HFFc6 (cell line): ENCODE results near the gene TMEM245. TPM values are rescaled to one million over a fixed set of nuclear protein-coding genes. Genes with fewer than 3 reads are reported as not detected.
A peak's percentile ranks its signal among the peaks of the same experiment; 100 is the strongest.
"Not testable (repeated sequence)": the region's sequence is repeated elsewhere in the genome, so short reads cannot be mapped to it uniquely, and the experiment has no call there.

Experiments
- DNase-seq: peaks from one replicate; pipeline ENCODE4 v3.0.0-alpha.2; 2018
- H3K27ac Mint-ChIP-seq: 2 replicates; pipeline ENCODE4 v1.8.0; 2020; ENCODE audit warnings: mild to moderate bottlenecking, mixed read lengths
- H3K27me3 Mint-ChIP-seq: 2 replicates; pipeline ENCODE4 v1.8.0; 2021; ENCODE audit warnings: mild to moderate bottlenecking, moderate library complexity, mixed read lengths; ENCODE audit not compliant: insufficient read depth
- H3K36me3 Mint-ChIP-seq: 2 replicates; pipeline ENCODE4 v1.8.0; 2021; ENCODE audit warnings: low read depth, mixed read lengths
- H3K4me1 Mint-ChIP-seq: 2 replicates; pipeline ENCODE4 v1.8.0; 2020; ENCODE audit warnings: low read depth, mixed read lengths
- H3K4me3 Mint-ChIP-seq: 2 replicates; pipeline ENCODE4 v1.8.0; 2020; ENCODE audit warnings: mild to moderate bottlenecking, moderate library complexity, mixed read lengths
- H3K9me3 Mint-ChIP-seq: 2 replicates; pipeline ENCODE4 v1.8.0; 2020; ENCODE audit warnings: mild to moderate bottlenecking, mixed read lengths
- CTCF ChIP-seq: fragments of 200-600 bp; sonication (generic); IDR thresholded peaks from 2 replicates; pipeline ENCODE4 v1.5.0; 2021; ENCODE audit warnings: antibody characterized with exemption, mild to moderate bottlenecking
- microRNA-seq: library from miRNA; unstranded; fragments of <30 nt; microRNA quantifications from one replicate; pipeline ENCODE4, GENCODE V29; 2019
- total RNA-seq, 6 experiments: library from RNA; stranded (reverse); fragmentation: NEBNext Ultra II Directional; extraction: Animal tissue kit (Norgen Biotek cat#: 25700); gene quantifications; 2 replicates in 1 of 6; 3 replicates in 5 of 6; pipeline ENCODE4 v1.2.3, GENCODE V29; 2021

Gene TMEM245
- total RNA-seq, 6 experiments from 2014 or later = 52.1 to 61.8 (median 57.4) TPM

- Mint-ChIP-seq H3K36me3 (peaks cover 25% of the 10 kb centered on the region), H3K4me1 (no peaks in the 10 kb centered on the region), H3K4me3 (no peak overlapping the region), H3K27me3 (no peaks in the 10 kb centered on the region), H3K9me3 (no peaks in the 10 kb centered on the region), H3K27ac (no peak overlapping the region)
- DNase-seq = no peak
- TF ChIP-seq CTCF = no peak
These were observed 147.0 kb downstream of the TMEM245 start for GRCh38 chr9:108972626-108973209.

- no peak for TF ChIP-seq CTCF
- no peak for DNase-seq
- H3K27ac Mint-ChIP-seq = no peak overlapping the region
- H3K27me3 Mint-ChIP-seq = no peaks in the 10 kb centered on the region
- no peaks in the 10 kb centered on the region for H3K4me1 Mint-ChIP-seq
- no peak overlapping the region for H3K4me3 Mint-ChIP-seq
- no peaks in the 10 kb centered on the region for H3K9me3 Mint-ChIP-seq
- H3K36me3 Mint-ChIP-seq = peaks cover 19% of the 10 kb centered on the region
These were observed 147.6 kb downstream of the TMEM245 start for GRCh38 chr9:108972186-108972585.

DNA sequence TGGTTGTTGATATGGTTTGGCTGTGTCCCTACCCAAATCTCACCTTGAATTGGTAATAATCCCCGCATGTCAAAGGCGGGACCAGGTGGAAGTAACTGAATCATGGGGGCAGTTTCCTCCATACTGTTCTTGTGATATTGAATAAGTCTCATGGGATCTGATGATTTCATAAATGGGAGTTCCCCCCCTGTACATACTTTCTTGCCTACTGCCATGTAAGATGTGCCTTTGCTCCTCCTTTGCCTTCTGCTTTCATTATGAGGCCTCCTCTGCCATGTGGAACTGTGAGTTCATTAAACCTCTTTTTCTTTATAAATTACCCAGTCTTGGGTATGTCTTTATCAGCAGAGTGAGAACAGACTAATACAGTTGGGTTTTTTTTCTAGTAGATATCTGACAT is 148.4 kb downstream of the TMEM245 start:
- H3K27ac Mint-ChIP-seq, H3K9me3 Mint-ChIP-seq: not testable (repeated sequence)

DNA sequence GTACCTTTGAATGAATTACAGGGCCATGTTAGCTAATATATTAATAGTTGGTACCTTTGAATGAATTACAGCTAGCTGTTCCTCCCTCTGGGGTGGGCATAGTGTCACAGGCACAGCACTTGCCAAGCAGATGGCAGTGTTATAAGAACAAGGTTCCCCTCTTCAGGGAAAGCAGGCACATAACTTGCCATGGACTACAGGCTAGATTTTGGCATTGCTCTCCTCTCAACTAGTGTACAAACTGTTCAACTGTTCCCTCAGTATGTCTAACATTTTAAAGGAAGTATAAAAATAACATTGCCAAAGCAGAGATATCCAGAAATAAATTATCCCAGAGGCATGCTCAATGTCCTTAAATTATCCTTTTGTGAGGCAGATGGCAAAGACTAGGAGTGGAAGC is 151.8 kb downstream of the TMEM245 start:
- Mint-ChIP-seq H3K27ac (no peak overlapping the region; the same call in 1 of the 2 replicates), H3K9me3 (no peaks in the 10 kb centered on the region), H3K4me1 (peaks cover 19% of the 10 kb centered on the region), H3K36me3 (peaks cover 26% of the 10 kb centered on the region), H3K27me3 (peaks cover 2% of the 10 kb centered on the region; the same call in 1 of the 2 replicates), H3K4me3 (no peak overlapping the region)
- DNase-seq = no peak
- no peak for TF ChIP-seq CTCF

More for the DNA sequence above, 148.4 kb downstream of the TMEM245 start:
- peaks cover 24% of the 10 kb centered on the region for H3K36me3 Mint-ChIP-seq
- not testable (repeated sequence) for H3K4me3 Mint-ChIP-seq, H3K4me1 Mint-ChIP-seq, DNase-seq, H3K27me3 Mint-ChIP-seq

Small RNA genes within 50 kb of the gene (microRNA-seq; reads per million reads assigned to microRNA genes)
- gene MIR32 = 89.6 reads per million, percentile 48 among the genes with 10 or more reads in this experiment

Other genes with a start within 250 kb of the TMEM245 start
- 10 to 100 TPM; 24.8 to 37.2 (median 35.2) TPM for gene ELP1, start 185.8 kb downstream of the TMEM245 start, total RNA-seq
- 10 to 100 TPM; 12.5 to 14.0 (median 13.1) TPM for gene ABITRAM, start 185.5 kb downstream of the TMEM245 start, total RNA-seq
- 100 to 1,000 TPM in 5 of 6 experiments, 10 to 100 TPM in 1; 95.3 to 112 (median 107) TPM for gene CTNNAL1, start 106.4 kb downstream of the TMEM245 start, total RNA-seq
- not detected for gene FRRS1L, start 47.3 kb upstream of the TMEM245 start, total RNA-seq
- gene EPB41L4B, start 201.1 kb upstream of the TMEM245 start, total RNA-seq = under 1 TPM in 4 of 6 experiments, not detected in 2; 0.33 to 0.37 (median 0.35) TPM